ENCODE results near the gene DGCR6L. TPM values are rescaled to one million over a fixed set of nuclear protein-coding genes. Genes with fewer than 3 reads are reported as not detected.
"Not testable (repeated sequence)": the region's sequence is repeated elsewhere in the genome, so short reads cannot be mapped to it uniquely, and the experiment has no call there.

DGCR6L gene
- total and polyA plus RNA-seq, 4 donors: 28.4 to 94.0 (median 86.1) TPM

DNA sequence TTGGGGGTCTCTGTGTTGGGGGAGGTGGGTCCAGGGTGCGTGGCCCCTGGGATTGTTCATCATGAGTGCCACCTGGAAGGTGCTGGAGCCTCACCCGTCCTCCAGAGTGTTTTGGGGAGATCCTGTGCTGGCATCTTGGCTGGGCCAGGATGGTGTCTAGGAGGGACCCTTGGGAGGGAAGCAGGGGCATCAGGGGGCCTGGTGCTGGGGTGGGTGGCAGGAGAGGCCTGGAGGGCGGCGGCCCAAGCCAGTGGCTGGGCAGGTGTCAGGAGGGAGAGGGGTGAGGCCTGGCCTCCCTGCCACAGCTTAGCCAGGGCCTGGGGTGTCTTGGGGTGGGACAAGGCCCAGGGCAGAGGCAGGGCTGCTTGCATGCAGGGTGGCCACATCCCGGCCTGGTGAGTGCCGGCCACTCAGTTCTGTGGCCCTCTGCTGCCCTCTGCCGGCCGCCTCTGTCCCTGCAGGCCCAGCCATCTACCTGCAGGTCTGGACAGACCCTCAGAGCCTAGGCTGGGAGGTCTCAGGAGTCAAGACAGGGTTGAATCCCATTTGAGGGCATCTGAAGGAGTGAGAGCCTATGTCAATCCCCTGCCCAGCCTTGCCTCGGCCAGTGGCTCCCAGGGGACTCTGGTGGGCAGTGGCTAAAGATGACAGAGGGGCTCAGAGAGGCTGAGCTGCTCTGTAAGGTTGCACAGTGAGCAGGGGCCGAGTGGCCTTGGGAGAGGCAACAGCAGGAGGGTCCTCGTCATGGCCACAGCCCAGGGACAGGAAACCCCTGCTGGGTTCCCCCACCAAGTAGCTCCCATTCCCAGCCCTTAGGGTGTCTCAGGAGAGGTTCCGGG, 34.2 kb downstream of the DGCR6L start:
- not testable (repeated sequence) for H3K27me3 ChIP-seq (ENCODE audit: control insufficient read depth, insufficient read depth, low read length); H3K9me3 ChIP-seq (ENCODE audit: control insufficient read depth, insufficient read depth, low read length); H3K36me3 ChIP-seq (ENCODE audit: control insufficient read depth, insufficient read depth, low read length); H3K4me3 ChIP-seq (ENCODE audit: low read depth, low read length); H3K27ac ChIP-seq (ENCODE audit: low read depth, low read length)
- 19% methylated on average over 7 of the region's 12 CpGs for WGBS (ENCODE audit: insufficient coverage)
- peaks cover 22% of the 10 kb centered on the region for H3K4me1 ChIP-seq (ENCODE audit: control insufficient read depth, insufficient read depth, low read length)
- peak in 2 of 6 donors; percentile 75 to 88 for DNase-seq (ENCODE audit: low read depth in 4 of 6, low spot score in 6 of 6)

DNA sequence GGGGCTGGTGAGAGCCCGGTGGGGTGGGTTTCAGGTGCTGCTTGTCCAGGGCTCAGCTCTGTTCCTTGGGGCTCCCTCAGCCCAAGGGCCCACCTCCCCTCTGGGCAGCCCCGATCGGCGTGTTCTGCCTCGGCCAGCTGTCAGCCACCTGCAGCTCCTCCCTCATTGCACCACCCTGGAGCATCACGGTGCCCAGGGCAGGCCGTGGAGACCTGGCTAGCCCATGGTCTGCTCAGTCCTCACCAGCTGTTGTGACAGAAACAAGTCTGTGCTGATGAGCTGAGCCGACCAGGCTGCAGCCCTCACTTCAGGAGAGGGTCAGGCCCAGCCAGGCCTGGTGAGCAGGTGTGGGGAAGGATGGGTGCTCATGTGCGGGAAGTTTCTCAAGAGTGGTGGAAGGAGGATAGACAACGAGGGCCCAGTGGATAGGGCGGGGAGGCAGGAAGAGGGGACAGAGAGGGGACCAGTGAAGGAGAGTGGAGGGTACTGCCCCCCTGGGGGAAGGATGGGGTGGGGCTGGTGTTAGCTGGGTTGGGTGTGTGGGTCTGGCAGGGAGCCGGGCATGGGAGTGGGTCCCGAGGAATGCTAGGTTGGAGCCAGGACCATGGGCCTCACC, 35.3 kb downstream of the DGCR6L start:
- no peaks in the 10 kb centered on the region for H3K36me3 ChIP-seq (ENCODE audit: control insufficient read depth, insufficient read depth, low read length)
- no peaks in the 10 kb centered on the region for H3K27me3 ChIP-seq (ENCODE audit: control insufficient read depth, insufficient read depth, low read length)
- DNase-seq (ENCODE audit: low read depth in 4 of 6, low spot score in 6 of 6): no peak
- WGBS (ENCODE audit: insufficient coverage): 86% methylated on average over 12 of the region's 13 CpGs
- peaks cover 33% of the 10 kb centered on the region for H3K4me1 ChIP-seq (ENCODE audit: control insufficient read depth, insufficient read depth, low read length)
- no peak overlapping the region for H3K4me3 ChIP-seq (ENCODE audit: low read depth, low read length)
- no peaks in the 10 kb centered on the region for H3K9me3 ChIP-seq (ENCODE audit: control insufficient read depth, insufficient read depth, low read length)
- H3K27ac ChIP-seq (ENCODE audit: low read depth, low read length): no peak overlapping the region

DNA sequence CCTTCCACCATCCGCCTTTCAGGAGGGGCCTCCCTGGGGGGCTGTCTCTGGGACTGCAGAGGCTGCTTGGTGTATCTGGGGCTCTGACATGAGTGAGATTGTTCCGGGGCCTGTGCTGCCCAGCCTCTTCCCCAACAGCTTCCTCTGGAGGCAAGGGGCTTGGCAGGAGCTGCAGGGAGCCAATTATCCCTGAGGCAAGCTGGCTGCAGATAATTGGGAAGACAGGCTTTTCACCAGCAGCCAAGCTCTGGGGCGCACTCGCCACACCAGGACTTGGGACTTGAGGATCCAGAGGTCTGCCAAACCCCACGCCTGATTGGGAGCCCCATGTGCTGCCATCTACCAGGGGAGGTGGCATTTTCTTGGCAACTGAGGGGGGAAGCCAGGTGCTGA, 36.2 kb downstream of the DGCR6L start:
- H3K4me3 ChIP-seq (ENCODE audit: low read depth, low read length): no peak overlapping the region

DNA sequence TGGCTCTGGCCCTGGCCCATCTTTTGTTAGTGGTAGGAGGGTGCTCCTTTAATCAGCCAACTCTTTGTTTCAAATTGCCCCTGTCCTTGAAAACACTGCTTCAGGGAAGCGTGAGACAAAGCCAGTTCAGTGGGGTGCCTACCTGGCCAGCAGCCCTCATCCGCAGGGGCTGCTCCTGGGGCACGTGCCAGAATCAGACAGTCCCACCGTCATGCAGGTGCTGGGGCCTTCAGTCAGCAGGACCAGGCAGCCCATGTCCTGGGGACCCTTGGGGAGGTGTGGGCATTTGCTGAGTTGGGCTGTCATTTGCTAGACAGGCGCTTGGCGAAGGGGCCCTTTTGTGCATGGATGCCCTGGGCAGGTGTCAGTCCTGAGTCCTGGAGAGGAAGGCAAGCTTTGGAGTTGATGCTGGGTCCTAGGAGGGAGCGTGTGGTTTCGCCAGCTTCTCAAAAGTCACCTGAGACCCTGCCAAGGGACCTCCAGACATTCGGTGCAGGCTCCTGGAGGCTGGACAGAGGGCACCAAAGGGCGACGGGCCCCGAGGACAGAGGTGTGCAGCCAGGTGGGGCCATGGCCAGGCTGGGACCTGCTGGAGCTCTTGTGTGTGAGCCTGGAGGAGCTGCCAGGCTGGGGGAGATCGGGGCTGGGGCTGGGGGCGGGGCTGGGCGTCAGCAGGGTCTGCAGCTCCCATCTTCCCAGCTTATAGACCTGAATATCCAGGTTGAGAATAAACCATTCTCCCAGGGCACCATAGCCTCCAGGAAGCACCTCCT, 36.8 kb downstream of the DGCR6L start:
- Histone ChIP-seq H3K27me3 (ENCODE audit: control insufficient read depth, insufficient read depth, low read length) (no peaks in the 10 kb centered on the region), H3K27ac (ENCODE audit: low read depth, low read length) (no peak overlapping the region), H3K36me3 (ENCODE audit: control insufficient read depth, insufficient read depth, low read length) (no peaks in the 10 kb centered on the region), H3K4me1 (ENCODE audit: control insufficient read depth, insufficient read depth, low read length) (peaks cover 34% of the 10 kb centered on the region), H3K9me3 (ENCODE audit: control insufficient read depth, insufficient read depth, low read length) (no peaks in the 10 kb centered on the region), H3K4me3 (ENCODE audit: low read depth, low read length) (no peak overlapping the region)
- no peak for DNase-seq (ENCODE audit: low read depth in 4 of 6, low spot score in 6 of 6)
- 77% methylated on average over 13 of the region's 15 CpGs for WGBS (ENCODE audit: insufficient coverage)

More for the DNA sequence above, 36.2 kb downstream of the DGCR6L start:
- Histone ChIP-seq H3K27me3 (ENCODE audit: control insufficient read depth, insufficient read depth, low read length) (no peaks in the 10 kb centered on the region), H3K9me3 (ENCODE audit: control insufficient read depth, insufficient read depth, low read length) (no peaks in the 10 kb centered on the region), H3K36me3 (ENCODE audit: control insufficient read depth, insufficient read depth, low read length) (no peaks in the 10 kb centered on the region), H3K27ac (ENCODE audit: low read depth, low read length) (no peak overlapping the region), H3K4me1 (ENCODE audit: control insufficient read depth, insufficient read depth, low read length) (peaks cover 34% of the 10 kb centered on the region)
- DNase-seq (ENCODE audit: low read depth in 4 of 6, low spot score in 6 of 6): peak in 1 of 6 donors; percentile 54
- WGBS (ENCODE audit: insufficient coverage): 40% methylated on average over 4 of the region's 5 CpGs

DNA sequence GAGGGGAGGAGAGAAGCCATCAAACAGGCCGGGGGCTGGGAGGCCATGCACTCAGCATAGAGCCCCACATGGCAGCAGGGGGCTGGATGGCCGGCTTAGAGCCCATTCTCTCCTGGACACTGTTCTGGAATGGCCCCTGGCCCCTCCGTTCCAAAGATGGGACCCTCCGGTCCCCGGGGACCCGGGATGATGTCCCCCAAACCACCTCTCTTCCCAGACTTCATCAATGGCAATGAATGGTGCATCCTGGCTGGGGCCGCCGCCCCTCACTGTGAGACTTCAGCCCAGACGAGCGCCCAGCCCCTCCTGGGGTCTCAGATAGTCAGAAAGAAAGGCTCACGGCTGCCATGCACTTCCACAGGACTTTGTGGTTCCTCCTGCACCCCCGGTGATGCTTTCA, 38.0 kb downstream of the DGCR6L start:
- 78% methylated on average over 10 of the region's 12 CpGs for WGBS (ENCODE audit: insufficient coverage)
- Histone ChIP-seq H3K4me1 (ENCODE audit: control insufficient read depth, insufficient read depth, low read length) (peaks cover 34% of the 10 kb centered on the region), H3K4me3 (ENCODE audit: low read depth, low read length) (no peak overlapping the region), H3K9me3 (ENCODE audit: control insufficient read depth, insufficient read depth, low read length) (no peaks in the 10 kb centered on the region), H3K27me3 (ENCODE audit: control insufficient read depth, insufficient read depth, low read length) (no peaks in the 10 kb centered on the region), H3K36me3 (ENCODE audit: control insufficient read depth, insufficient read depth, low read length) (no peaks in the 10 kb centered on the region), H3K27ac (ENCODE audit: low read depth, low read length) (no peak overlapping the region)
- DNase-seq (ENCODE audit: low read depth in 4 of 6, low spot score in 6 of 6): no peak

DNA sequence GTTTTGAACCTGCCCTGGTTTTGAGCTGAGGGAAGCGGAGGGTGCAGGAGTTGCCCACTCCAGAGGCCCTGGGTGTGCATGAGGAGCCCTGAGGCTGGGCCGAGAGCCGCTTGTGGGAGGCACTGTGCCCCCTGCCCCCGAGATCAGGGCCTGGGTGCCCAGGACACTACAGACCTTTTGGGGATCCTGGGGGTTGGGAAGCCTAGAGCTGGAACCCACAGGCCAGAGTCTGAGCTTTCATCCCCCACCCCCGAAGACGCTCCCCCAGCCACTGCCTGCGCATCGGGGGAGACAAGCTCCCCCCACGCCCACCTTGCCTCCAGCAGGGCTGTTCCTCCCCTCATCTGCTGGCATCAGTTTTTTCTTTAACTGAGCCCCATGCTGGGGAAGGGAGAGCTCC, 38.4 kb downstream of the DGCR6L start:
- H3K27me3 ChIP-seq (ENCODE audit: control insufficient read depth, insufficient read depth, low read length); H3K36me3 ChIP-seq (ENCODE audit: control insufficient read depth, insufficient read depth, low read length); H3K9me3 ChIP-seq (ENCODE audit: control insufficient read depth, insufficient read depth, low read length); DNase-seq (ENCODE audit: low read depth in 4 of 6, low spot score in 6 of 6); H3K4me3 ChIP-seq (ENCODE audit: low read depth, low read length); H3K27ac ChIP-seq (ENCODE audit: low read depth, low read length): not testable (repeated sequence)
- 98% methylated on average over 3 of the region's 9 CpGs for WGBS (ENCODE audit: insufficient coverage)
- peaks cover 34% of the 10 kb centered on the region for H3K4me1 ChIP-seq (ENCODE audit: control insufficient read depth, insufficient read depth, low read length)

DNA sequence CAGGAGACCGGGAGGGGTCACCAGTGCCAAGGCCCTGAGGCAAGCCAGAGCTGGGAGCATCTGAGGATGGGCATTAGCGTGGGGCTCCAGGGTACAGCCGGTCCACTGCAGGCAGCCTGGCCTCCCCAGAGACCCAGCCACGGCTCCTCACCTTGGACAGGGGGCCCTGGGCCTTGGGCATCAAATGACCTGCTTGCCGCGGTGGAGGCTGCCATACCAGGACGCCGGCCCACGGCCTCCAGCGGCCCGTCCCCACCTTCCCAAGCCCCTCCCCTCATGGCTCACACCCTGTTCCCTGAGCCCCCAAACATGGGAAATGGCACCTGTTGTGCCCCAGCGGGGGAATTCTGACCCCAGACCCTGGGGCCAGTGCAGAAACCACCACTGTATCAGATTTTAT, 39.0 kb downstream of the DGCR6L start:
- no peak for DNase-seq (ENCODE audit: low read depth in 4 of 6, low spot score in 6 of 6)
- Histone ChIP-seq H3K9me3 (ENCODE audit: control insufficient read depth, insufficient read depth, low read length) (no peaks in the 10 kb centered on the region), H3K4me1 (ENCODE audit: control insufficient read depth, insufficient read depth, low read length) (peaks cover 34% of the 10 kb centered on the region), H3K4me3 (ENCODE audit: low read depth, low read length) (no peak overlapping the region), H3K27ac (ENCODE audit: low read depth, low read length) (no peak overlapping the region), H3K27me3 (ENCODE audit: control insufficient read depth, insufficient read depth, low read length) (no peaks in the 10 kb centered on the region), H3K36me3 (ENCODE audit: control insufficient read depth, insufficient read depth, low read length) (no peaks in the 10 kb centered on the region)
- 71% methylated on average over 9 of the region's 12 CpGs for WGBS (ENCODE audit: insufficient coverage)

DNA sequence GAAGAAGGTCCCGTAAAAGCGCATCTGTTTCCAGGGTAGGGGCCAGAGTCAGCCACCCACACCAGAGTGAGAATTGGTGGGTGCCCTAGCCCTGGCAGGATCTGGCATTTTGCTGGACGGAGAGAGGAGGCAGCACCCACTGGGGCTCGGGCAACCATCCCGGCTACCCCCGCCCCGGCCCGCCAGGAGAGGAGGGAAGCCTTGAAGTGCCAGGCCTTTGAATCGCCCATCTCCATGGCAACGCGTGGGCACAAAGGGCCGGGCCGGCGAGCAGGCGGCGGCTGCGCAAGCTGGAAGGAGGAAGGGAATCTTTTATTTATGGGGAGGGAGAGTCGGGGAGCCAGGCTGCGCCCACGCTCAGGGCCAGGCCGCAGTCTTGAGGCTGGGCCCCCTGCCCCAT, 39.7 kb downstream of the DGCR6L start:
- peaks cover 34% of the 10 kb centered on the region for H3K4me1 ChIP-seq (ENCODE audit: control insufficient read depth, insufficient read depth, low read length)
- not testable (repeated sequence) for H3K36me3 ChIP-seq (ENCODE audit: control insufficient read depth, insufficient read depth, low read length); H3K9me3 ChIP-seq (ENCODE audit: control insufficient read depth, insufficient read depth, low read length); H3K27ac ChIP-seq (ENCODE audit: low read depth, low read length); H3K4me3 ChIP-seq (ENCODE audit: low read depth, low read length); H3K27me3 ChIP-seq (ENCODE audit: control insufficient read depth, insufficient read depth, low read length)
- peak in 2 of 6 donors; percentile 83 to 91 for DNase-seq (ENCODE audit: low read depth in 4 of 6, low spot score in 6 of 6)
- 32% methylated on average over 3 of the region's 21 CpGs for WGBS (ENCODE audit: insufficient coverage)

DNA sequence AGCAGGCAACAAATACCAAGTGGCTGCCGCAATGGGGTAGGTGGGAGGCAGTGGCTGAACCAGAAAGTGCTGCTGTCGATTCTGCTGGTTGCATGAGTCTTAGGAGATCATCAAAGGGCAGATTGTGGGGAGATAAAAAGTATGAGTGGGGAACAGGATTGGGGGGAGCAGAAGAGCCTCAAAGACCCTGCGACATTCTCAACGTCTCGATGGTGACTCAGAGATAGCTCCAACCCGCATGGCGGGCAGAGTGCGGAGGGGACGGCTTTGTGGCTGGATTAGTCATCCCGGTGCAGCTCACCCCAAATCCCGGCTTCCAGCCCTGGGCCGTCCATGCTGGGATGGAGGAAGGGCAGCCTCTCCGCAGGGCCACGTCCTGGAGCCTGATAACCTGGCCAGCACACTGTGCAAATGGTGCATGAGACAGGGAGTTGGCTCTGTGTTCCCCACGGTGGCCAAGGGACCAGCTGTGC, 40.2 kb downstream of the DGCR6L start:
- Histone ChIP-seq H3K4me3 (ENCODE audit: low read depth, low read length) (no peak overlapping the region), H3K27ac (ENCODE audit: low read depth, low read length) (no peak overlapping the region), H3K27me3 (ENCODE audit: control insufficient read depth, insufficient read depth, low read length) (no peaks in the 10 kb centered on the region), H3K9me3 (ENCODE audit: control insufficient read depth, insufficient read depth, low read length) (no peaks in the 10 kb centered on the region), H3K36me3 (ENCODE audit: control insufficient read depth, insufficient read depth, low read length) (no peaks in the 10 kb centered on the region), H3K4me1 (ENCODE audit: control insufficient read depth, insufficient read depth, low read length) (peaks cover 34% of the 10 kb centered on the region)
- WGBS (ENCODE audit: insufficient coverage): 72% methylated on average over 15 of the region's 15 CpGs
- DNase-seq (ENCODE audit: low read depth in 4 of 6, low spot score in 6 of 6): no peak
